Gastrocnemius medialis (tissue), 4 donors: Measurements from ENCODE around the gene ASTN1. TPM values are rescaled to one million over a fixed set of nuclear protein-coding genes. Genes with fewer than 3 reads are reported as not detected.

Experiments used
- ATAC-seq, 2 donors: fragments of 150-250 bp; one replicate each; pipeline ENCODE4 v1.9.1; 2016
- DNase-seq, 2 donors: peaks; one replicate each; pipeline ENCODE4 v3.0.0-alpha.2; 2019
- H3K27ac ChIP-seq, 4 donors: fragments of 200-600 bp; sonication (generic); 1 replicate in 1 of 4; 2 replicates in 3 of 4; pipeline ENCODE4 v1.5.1; 2016 to 2018; ENCODE audit warnings: mild to moderate bottlenecking in 2 of 4, moderate library complexity in 1 of 4
- H3K27me3 ChIP-seq, 3 donors: fragments of 200-600 bp; sonication (generic) in 2 of 3; 1 replicate in 1 of 3; 2 replicates in 2 of 3; pipeline versions ENCODE4 v1.5.1 to v1.6.0; 2016 to 2019; ENCODE audit warnings: mild to moderate bottlenecking in 1 of 3, moderate library complexity in 1 of 3
- H3K36me3 ChIP-seq, 2 donors: fragments of 200-600 bp; sonication (generic) in 1 of 2; one replicate each; pipeline ENCODE4 v1.5.1; 2017 to 2018
- H3K4me1 ChIP-seq, 2 donors: fragments of 200-600 bp; sonication (generic) in 1 of 2; one replicate each; pipeline ENCODE4 v1.5.1; 2016 to 2017; ENCODE audit warnings: mild to moderate bottlenecking in 2 of 2
- H3K4me3 ChIP-seq, 4 donors: fragments of 200-600 bp; sonication (generic) in 3 of 4; 1 replicate in 1 of 4; 2 replicates in 3 of 4; pipeline ENCODE4 v1.5.1; 2016 to 2019; ENCODE audit warnings: mild to moderate bottlenecking in 2 of 4
- H3K9me3 ChIP-seq, 3 donors: fragments of 200-600 bp; sonication (generic) in 2 of 3; 1 replicate in 1 of 3; 2 replicates in 2 of 3; pipeline ENCODE4 v1.5.1; 2016 to 2019
- POLR2A ChIP-seq, 2 donors: fragments of 450-650 bp; IDR thresholded peaks; one replicate each; pipeline ENCODE4 v1.6.1; 2017; ENCODE audit warnings: antibody characterized with exemption in 2 of 2, mild to moderate bottlenecking in 2 of 2, moderate library complexity in 2 of 2
- in situ Hi-C, 4 donors: fragments of 200-750 bp; cut with MboI; loops; one replicate each; pipeline versions ENCODE4 v1.15.0 to v1.8.0; 2017; ENCODE audit warnings: low sequenced_read_pairs in 4 of 4
- intact Hi-C: fragments of 100-400 bp; cut with DNase I; formaldehyde crosslinking; loops from one replicate; pipeline ENCODE4 v1.15.1; 2023; ENCODE audit warnings: low total_unique reads
- total RNA-seq, 4 donors: library from RNA; depleted of rRNA; stranded (reverse); fragments of >200 nt; gene quantifications; one replicate each; pipeline versions ENCODE4 v1.1.0 to v1.2.3, GENCODE V29; 2016
- TF ChIP-seq, protein P1 (sequence below), 5 experiments: fragments of 450-650 bp in 3 of 5; fragments of 200-600 bp in 2 of 5; sonication (generic) in 2 of 5; IDR thresholded peaks in 4 of 5; conservative IDR thresholded peaks in 1 of 5; 1 replicate in 4 of 5; 2 replicates in 1 of 5; pipeline ENCODE4 v1.5.1; 2016 to 2019; ENCODE audit warnings: antibody characterized with exemption in 5 of 5, mild to moderate bottlenecking in 3 of 5, moderate library complexity in 3 of 5

The ASTN1 gene
- total RNA-seq, 4 donors from 2014 or later, result 0.09 to 0.10 TPM; not detected in 2

DNA sequence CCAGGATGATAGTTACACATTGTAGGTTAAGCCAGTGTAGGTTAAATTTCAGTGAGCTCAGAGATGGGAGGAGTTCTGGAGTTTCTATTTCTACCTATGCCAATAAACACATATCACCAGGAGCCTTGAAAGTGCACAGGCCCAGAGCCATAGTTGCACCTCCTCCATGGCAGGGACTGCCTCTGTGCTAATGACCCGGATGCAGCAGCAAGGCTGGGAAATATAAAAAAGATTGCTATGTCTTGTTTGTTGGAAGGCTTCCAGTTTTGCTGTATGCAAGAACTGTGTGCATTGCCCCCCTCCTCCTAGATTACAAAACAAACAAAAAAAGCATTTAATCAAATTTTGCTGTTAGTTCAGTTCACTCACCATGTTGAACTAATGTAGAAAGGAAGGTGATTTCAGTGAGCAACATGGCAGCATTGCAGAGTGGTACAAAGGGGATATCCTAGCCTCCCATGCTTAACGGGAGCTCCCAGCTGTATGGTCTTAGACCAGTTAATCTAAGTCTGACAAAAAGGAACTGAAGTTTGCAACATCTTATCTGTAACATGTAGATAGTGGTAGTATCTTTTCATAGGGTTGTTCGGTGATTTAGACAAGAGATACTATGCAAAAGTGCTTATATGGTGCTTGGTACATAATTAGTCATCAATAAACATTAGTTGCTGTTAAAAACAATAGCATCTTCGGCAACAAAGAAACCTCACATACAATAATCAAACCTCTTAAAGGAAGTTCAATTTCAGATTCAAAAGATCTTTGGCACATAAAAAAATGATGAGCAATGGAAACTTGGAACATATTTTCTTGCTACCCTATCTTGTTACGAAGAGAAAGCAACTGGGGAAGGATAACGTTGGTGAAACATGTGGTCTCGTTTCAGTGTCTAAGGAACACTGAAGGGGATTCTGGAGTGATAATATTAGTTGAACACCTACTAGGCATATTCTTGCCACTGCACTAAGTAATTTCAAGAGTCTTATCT lies 309.5 kb downstream of the ASTN1 start:
- DNase-seq (no peak), ATAC-seq (no peak)
- H3K36me3 ChIP-seq, result no peaks in the 10 kb centered on the region
- H3K4me1 ChIP-seq, result no peaks in the 10 kb centered on the region
- TF ChIP-seq POLR2A (IDR thresholded peaks at IDR 0.05), result no peak
- TF ChIP-seq, protein P1, sequence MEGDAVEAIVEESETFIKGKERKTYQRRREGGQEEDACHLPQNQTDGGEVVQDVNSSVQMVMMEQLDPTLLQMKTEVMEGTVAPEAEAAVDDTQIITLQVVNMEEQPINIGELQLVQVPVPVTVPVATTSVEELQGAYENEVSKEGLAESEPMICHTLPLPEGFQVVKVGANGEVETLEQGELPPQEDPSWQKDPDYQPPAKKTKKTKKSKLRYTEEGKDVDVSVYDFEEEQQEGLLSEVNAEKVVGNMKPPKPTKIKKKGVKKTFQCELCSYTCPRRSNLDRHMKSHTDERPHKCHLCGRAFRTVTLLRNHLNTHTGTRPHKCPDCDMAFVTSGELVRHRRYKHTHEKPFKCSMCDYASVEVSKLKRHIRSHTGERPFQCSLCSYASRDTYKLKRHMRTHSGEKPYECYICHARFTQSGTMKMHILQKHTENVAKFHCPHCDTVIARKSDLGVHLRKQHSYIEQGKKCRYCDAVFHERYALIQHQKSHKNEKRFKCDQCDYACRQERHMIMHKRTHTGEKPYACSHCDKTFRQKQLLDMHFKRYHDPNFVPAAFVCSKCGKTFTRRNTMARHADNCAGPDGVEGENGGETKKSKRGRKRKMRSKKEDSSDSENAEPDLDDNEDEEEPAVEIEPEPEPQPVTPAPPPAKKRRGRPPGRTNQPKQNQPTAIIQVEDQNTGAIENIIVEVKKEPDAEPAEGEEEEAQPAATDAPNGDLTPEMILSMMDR (IDR thresholded peaks at IDR 0.05 in 4 of 5, conservative IDR thresholded peaks at IDR 0.05 in 1 of 5), result no peak
- H3K9me3 ChIP-seq, result no peaks in the 10 kb centered on the region
- intact Hi-C loops, result no loop called here
- no peak overlapping the region for H3K27ac ChIP-seq
- in situ Hi-C loops, result loop anchor here in 2 of 4 donors (25.0 kb wide), 1 partner anchor 468 kb away; no protein-coding TSS in a partner anchor
- H3K4me3 ChIP-seq, result no peak overlapping the region
- no peaks in the 10 kb centered on the region for H3K27me3 ChIP-seq

DNA sequence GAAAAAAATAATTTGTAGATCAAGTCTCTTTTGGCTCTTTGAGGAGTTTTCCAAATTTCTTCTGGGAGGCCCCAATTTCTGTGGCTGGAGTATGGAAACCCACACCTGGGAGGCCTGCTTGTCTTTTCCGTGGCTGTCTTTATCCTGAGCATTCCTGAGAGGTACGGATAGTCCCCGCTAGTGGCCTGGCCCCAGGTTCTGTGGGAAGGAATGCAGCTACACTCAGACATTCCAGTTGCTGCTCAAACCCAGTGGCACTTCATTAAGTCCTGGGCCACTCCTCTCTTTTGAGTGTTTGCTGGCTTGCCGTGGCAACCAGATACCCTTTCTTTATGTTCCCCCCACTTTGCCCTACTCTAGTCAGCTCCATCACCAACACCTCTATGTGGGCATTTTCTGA lies 310.4 kb downstream of the ASTN1 start:
- no peaks in the 10 kb centered on the region for H3K27me3 ChIP-seq
- no peak for DNase-seq
- H3K27ac ChIP-seq, result no peak overlapping the region
- H3K4me1 ChIP-seq, result no peaks in the 10 kb centered on the region
- no peaks in the 10 kb centered on the region for H3K9me3 ChIP-seq
- no peaks in the 10 kb centered on the region for H3K36me3 ChIP-seq
- no peak overlapping the region for H3K4me3 ChIP-seq
- in situ Hi-C loops, result loop anchor here in 2 of 4 donors (25.0 kb wide), 1 partner anchor 467 kb away; no protein-coding TSS in a partner anchor
- intact Hi-C loops, result no loop called here
- ATAC-seq, result no peak
- no peak for TF ChIP-seq POLR2A (IDR thresholded peaks at IDR 0.05)
- TF ChIP-seq, protein P1 (IDR thresholded peaks at IDR 0.05 in 4 of 5, conservative IDR thresholded peaks at IDR 0.05 in 1 of 5), result no peak

DNA sequence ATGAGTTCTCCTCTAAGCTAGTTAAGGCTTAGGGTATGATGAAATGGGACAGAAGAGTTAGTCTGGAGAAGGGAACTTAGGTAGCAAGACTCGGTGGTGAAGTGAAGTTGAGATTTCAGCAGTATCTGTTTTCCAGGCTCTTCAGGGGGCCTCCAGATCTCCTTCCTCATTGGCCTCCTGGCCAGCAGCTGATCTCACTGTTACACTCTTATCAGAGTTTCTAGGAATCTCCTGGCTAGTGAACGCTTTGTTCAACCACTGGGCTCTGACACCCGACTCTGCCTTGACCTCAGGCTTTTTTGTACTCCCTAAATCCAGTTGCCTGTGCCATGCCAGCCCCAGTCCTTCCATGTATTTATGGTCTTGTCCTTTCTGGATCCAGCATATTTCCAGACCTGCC lies 311.0 kb downstream of the ASTN1 start:
- Histone ChIP-seq H3K36me3 (no peaks in the 10 kb centered on the region), H3K9me3 (no peaks in the 10 kb centered on the region), H3K4me1 (no peaks in the 10 kb centered on the region), H3K4me3 (no peak overlapping the region), H3K27me3 (no peaks in the 10 kb centered on the region), H3K27ac (no peak overlapping the region)
- in situ Hi-C loops, result loop anchor here in 2 of 4 donors (25.0 kb wide), 1 partner anchor 466 kb away; no protein-coding TSS in a partner anchor
- intact Hi-C loops, result no loop called here
- DNase-seq (no peak), ATAC-seq (no peak)
- TF ChIP-seq, protein P1 (IDR thresholded peaks at IDR 0.05 in 4 of 5, conservative IDR thresholded peaks at IDR 0.05 in 1 of 5), result no peak
- no peak for TF ChIP-seq POLR2A (IDR thresholded peaks at IDR 0.05)

DNA sequence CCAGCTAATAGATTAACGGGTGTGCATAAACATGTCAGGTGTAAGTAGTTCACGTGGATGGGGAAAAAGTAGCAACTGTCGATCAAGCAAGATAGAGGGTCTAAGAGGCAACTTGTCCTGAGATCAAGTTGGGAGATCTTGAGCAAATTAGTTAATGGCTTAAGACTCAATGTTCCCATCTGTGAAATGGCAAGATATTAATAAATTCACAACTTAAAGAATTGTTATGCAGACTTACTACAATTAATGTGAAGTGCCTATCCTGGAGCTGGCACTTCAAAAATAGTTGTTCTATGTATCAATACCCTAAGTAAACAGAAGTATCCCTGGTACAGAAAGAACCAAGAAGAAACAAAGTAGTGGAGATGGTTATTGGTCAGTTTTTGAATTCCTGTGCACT lies 312.4 kb downstream of the ASTN1 start:
- no peak for ATAC-seq
- Histone ChIP-seq H3K27me3 (no peaks in the 10 kb centered on the region), H3K36me3 (no peaks in the 10 kb centered on the region), H3K9me3 (no peaks in the 10 kb centered on the region), H3K27ac (no peak overlapping the region), H3K4me1 (no peaks in the 10 kb centered on the region), H3K4me3 (no peak overlapping the region)
- in situ Hi-C loops, result loop anchor here in 2 of 4 donors (25.0 kb wide), 1 partner anchor 465 kb away; no protein-coding TSS in a partner anchor
- intact Hi-C loops, result no loop called here
- no peak for DNase-seq
- TF ChIP-seq POLR2A (IDR thresholded peaks at IDR 0.05), result no peak
- TF ChIP-seq, protein P1 (IDR thresholded peaks at IDR 0.05 in 4 of 5, conservative IDR thresholded peaks at IDR 0.05 in 1 of 5), result no peak
